Measurements from ENCODE around the gene AGTR1.

DNA sequence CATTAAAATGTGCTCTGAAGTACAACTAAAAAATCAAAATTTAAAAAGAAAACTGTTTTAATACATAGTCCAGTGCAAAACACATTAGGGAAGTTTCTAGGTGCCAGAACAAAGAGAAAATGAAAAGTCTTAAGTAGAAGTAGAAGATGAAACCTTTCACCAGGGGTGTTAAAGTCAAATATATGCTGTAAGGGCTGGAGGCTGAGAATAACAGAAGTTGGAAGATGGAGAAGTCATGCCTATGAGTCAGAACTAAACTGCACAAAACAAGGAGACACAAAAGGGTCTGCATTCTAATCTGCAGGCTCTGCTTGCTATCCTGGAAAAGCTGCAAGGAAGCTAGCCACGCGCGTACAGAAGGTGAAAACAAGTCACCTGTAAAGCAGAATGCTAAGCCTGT, 81.2 kb downstream of the AGTR1 start:
- TF ChIP-seq, protein P1, sequence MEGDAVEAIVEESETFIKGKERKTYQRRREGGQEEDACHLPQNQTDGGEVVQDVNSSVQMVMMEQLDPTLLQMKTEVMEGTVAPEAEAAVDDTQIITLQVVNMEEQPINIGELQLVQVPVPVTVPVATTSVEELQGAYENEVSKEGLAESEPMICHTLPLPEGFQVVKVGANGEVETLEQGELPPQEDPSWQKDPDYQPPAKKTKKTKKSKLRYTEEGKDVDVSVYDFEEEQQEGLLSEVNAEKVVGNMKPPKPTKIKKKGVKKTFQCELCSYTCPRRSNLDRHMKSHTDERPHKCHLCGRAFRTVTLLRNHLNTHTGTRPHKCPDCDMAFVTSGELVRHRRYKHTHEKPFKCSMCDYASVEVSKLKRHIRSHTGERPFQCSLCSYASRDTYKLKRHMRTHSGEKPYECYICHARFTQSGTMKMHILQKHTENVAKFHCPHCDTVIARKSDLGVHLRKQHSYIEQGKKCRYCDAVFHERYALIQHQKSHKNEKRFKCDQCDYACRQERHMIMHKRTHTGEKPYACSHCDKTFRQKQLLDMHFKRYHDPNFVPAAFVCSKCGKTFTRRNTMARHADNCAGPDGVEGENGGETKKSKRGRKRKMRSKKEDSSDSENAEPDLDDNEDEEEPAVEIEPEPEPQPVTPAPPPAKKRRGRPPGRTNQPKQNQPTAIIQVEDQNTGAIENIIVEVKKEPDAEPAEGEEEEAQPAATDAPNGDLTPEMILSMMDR (CRISPR knock-in tag; IDR thresholded peaks at IDR 0.05) = no peak
- no peak for TF ChIP-seq PHF8 (CRISPR knock-in tag; IDR thresholded peaks at IDR 0.05)
- TF ChIP-seq, protein P2, sequence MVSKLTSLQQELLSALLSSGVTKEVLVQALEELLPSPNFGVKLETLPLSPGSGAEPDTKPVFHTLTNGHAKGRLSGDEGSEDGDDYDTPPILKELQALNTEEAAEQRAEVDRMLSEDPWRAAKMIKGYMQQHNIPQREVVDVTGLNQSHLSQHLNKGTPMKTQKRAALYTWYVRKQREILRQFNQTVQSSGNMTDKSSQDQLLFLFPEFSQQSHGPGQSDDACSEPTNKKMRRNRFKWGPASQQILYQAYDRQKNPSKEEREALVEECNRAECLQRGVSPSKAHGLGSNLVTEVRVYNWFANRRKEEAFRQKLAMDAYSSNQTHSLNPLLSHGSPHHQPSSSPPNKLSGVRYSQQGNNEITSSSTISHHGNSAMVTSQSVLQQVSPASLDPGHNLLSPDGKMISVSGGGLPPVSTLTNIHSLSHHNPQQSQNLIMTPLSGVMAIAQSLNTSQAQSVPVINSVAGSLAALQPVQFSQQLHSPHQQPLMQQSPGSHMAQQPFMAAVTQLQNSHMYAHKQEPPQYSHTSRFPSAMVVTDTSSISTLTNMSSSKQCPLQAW (CRISPR knock-in tag; IDR thresholded peaks at IDR 0.05) = no peak
- no peak for TF ChIP-seq POLR2A (IDR thresholded peaks at IDR 0.05; ENCODE audit: insufficient read depth in 1 of 2, low read depth in 2 of 2, low read length in 2 of 2)
- TF ChIP-seq, protein P3, sequence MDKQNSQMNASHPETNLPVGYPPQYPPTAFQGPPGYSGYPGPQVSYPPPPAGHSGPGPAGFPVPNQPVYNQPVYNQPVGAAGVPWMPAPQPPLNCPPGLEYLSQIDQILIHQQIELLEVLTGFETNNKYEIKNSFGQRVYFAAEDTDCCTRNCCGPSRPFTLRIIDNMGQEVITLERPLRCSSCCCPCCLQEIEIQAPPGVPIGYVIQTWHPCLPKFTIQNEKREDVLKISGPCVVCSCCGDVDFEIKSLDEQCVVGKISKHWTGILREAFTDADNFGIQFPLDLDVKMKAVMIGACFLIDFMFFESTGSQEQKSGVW (CRISPR knock-in tag; IDR thresholded peaks at IDR 0.05; ENCODE audit: borderline replicate concordance) = no peak
- TF ChIP-seq, protein P4, sequence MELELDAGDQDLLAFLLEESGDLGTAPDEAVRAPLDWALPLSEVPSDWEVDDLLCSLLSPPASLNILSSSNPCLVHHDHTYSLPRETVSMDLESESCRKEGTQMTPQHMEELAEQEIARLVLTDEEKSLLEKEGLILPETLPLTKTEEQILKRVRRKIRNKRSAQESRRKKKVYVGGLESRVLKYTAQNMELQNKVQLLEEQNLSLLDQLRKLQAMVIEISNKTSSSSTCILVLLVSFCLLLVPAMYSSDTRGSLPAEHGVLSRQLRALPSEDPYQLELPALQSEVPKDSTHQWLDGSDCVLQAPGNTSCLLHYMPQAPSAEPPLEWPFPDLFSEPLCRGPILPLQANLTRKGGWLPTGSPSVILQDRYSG (CRISPR knock-in tag; IDR thresholded peaks at IDR 0.05) = no peak
- TF ChIP-seq EP300 (IDR thresholded peaks at IDR 0.05; ENCODE audit: low read depth in 2 of 2, low read length in 2 of 2) = no peak
- TF ChIP-seq EP300 (CRISPR knock-in tag; IDR thresholded peaks at IDR 0.05; ENCODE audit: borderline replicate concordance) = no peak
- no peak for TF ChIP-seq ZBTB21 (CRISPR knock-in tag; IDR thresholded peaks at IDR 0.05)
- TF ChIP-seq POLR2AphosphoS5 (IDR thresholded peaks at IDR 0.05; ENCODE audit: low read depth, low read length) = no peak
- TF ChIP-seq, protein P5, sequence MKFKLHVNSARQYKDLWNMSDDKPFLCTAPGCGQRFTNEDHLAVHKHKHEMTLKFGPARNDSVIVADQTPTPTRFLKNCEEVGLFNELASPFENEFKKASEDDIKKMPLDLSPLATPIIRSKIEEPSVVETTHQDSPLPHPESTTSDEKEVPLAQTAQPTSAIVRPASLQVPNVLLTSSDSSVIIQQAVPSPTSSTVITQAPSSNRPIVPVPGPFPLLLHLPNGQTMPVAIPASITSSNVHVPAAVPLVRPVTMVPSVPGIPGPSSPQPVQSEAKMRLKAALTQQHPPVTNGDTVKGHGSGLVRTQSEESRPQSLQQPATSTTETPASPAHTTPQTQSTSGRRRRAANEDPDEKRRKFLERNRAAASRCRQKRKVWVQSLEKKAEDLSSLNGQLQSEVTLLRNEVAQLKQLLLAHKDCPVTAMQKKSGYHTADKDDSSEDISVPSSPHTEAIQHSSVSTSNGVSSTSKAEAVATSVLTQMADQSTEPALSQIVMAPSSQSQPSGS (CRISPR knock-in tag; IDR thresholded peaks at IDR 0.05) = no peak
- no peak for TF ChIP-seq MXI1 (IDR thresholded peaks at IDR 0.05; ENCODE audit: borderline replicate concordance, low read depth, low read length)
- TF ChIP-seq PHF21A (CRISPR knock-in tag; IDR thresholded peaks at IDR 0.05) = no peak
